ENCODE results near the gene CHAC1.

Gene CHAC1

GRCh38 chr15:40990789-40991188, 37.5 kb downstream of the CHAC1 start:
- DNase-seq: no peak

- no peak for DNase-seq
Observed at GRCh38 chr15:40991355-40991754, 38.1 kb downstream of the CHAC1 start.

GRCh38 chr15:40992241-40992741, 39.0 kb downstream of the CHAC1 start:
- DNase-seq: no peak

GRCh38 chr15:40992825-40993224, 39.6 kb downstream of the CHAC1 start:
- DNase-seq: no peak

- no peak for DNase-seq
Observed at GRCh38 chr15:40995656-40996055, 42.4 kb downstream of the CHAC1 start.

GRCh38 chr15:40999190-40999589, 45.9 kb downstream of the CHAC1 start:
- DNase-seq: no peak

- DNase-seq: no peak
Observed at GRCh38 chr15:41001524-41002214, 48.4 kb downstream of the CHAC1 start.

- no peak for DNase-seq
Observed at GRCh38 chr15:41004490-41004889, 51.2 kb downstream of the CHAC1 start.

All from NCI-H510A (cell line).